ENCODE results near the gene FHL5.
"Not testable (repeated sequence)": the region's sequence is repeated elsewhere in the genome, so short reads cannot be mapped to it uniquely, and the experiment has no call there.

The FHL5 gene

DNA sequence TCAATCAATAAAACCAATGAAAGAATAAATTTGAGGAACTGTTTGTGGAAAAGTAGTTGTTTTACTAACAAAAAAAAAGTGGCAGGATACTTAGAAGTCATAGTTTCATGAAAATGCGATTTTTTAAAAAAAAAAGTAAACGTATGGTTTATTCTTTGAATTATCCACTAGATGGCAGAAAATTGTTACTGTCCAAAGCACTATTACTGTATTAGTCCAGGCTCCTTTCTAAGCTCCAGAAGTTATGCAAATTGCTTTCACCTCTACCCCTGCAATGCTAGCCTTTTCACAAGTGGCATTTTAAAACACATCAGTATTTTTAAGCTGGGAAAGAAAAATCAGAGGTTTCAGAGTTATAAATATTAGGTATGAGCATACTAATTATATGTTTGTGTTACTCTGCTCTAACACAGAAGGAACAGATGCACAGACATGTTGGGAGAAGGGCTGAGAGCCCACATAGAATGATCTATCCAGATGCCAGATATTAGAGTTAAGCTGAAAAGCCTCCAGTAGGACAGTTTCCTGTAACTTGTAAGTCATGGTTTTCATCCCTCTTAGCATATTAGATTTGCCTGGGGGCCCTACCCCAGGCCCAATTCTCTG, 63.9 kb downstream of the FHL5 start:
- H4K20me1 ChIP-seq (ENCODE audit: insufficient read depth, low read length): no peaks in the 10 kb centered on the region
- no peak overlapping the region for H3K27ac ChIP-seq (ENCODE audit: low read length)
- peaks cover 9% of the 10 kb centered on the region for H3K4me1 ChIP-seq (ENCODE audit: low read length)
- TF ChIP-seq CTCF (IDR thresholded peaks at IDR 0.05; ENCODE audit: low read depth, low read length): peak; percentile 45; the same call in 1 of the 2 replicates
- no peak for TF ChIP-seq EZH2phosphoT487 (IDR thresholded peaks at IDR 0.05; ENCODE audit: low read depth)
- no peak overlapping the region for H2AFZ ChIP-seq (ENCODE audit: low read depth, low read length)
- H3K9me3 ChIP-seq (ENCODE audit: insufficient read depth, low read length): no peaks in the 10 kb centered on the region
- H3K9ac ChIP-seq (ENCODE audit: low read length): no peak overlapping the region
- no peak overlapping the region for H3K4me2 ChIP-seq (ENCODE audit: low read length)
- no peaks in the 10 kb centered on the region for H3K27me3 ChIP-seq (ENCODE audit: low read depth, low read length)
- no peaks in the 10 kb centered on the region for H3K79me2 ChIP-seq (ENCODE audit: low read length)
- no peaks in the 10 kb centered on the region for H3K36me3 ChIP-seq (replicated peaks; ENCODE audit: low read depth, low read length)
- no peak overlapping the region for H3K4me3 ChIP-seq (ENCODE audit: low read length)

DNA sequence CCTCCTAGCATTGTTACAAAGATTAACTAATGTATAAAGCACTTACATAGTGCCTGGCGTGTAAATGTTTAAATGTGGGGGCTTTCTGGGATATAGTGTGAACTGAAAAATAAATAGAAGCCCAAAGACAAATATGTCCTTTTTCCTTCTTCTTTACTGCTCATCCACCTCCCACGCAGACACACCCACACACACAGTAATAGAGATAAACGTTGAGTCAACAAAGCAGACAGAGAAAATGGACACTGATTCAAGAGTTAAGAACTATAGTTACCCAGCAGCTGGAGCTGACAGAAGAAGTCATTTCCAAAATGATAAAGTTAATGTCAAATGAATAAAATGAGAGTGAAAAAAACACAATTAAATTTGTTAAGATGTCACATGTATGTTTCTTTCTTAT, 68.3 kb downstream of the FHL5 start:
- H3K27me3 ChIP-seq (ENCODE audit: low read depth, low read length): no peaks in the 10 kb centered on the region
- H3K27ac ChIP-seq (ENCODE audit: low read length): no peak overlapping the region
- H3K4me1 ChIP-seq (ENCODE audit: low read length): no peaks in the 10 kb centered on the region
- H2AFZ ChIP-seq (ENCODE audit: low read depth, low read length): no peak overlapping the region
- H3K4me3 ChIP-seq (ENCODE audit: low read length): no peak overlapping the region
- no peak overlapping the region for H3K9ac ChIP-seq (ENCODE audit: low read length)
- H3K9me3 ChIP-seq (ENCODE audit: insufficient read depth, low read length): no peaks in the 10 kb centered on the region
- H3K79me2 ChIP-seq (ENCODE audit: low read length): no peaks in the 10 kb centered on the region
- H3K36me3 ChIP-seq (replicated peaks; ENCODE audit: low read depth, low read length): no peaks in the 10 kb centered on the region
- H3K4me2 ChIP-seq (ENCODE audit: low read length): no peak overlapping the region
- TF ChIP-seq CTCF (IDR thresholded peaks at IDR 0.05; ENCODE audit: low read depth, low read length) (no peak), EZH2phosphoT487 (IDR thresholded peaks at IDR 0.05; ENCODE audit: low read depth) (no peak)
- no peaks in the 10 kb centered on the region for H4K20me1 ChIP-seq (ENCODE audit: insufficient read depth, low read length)

DNA sequence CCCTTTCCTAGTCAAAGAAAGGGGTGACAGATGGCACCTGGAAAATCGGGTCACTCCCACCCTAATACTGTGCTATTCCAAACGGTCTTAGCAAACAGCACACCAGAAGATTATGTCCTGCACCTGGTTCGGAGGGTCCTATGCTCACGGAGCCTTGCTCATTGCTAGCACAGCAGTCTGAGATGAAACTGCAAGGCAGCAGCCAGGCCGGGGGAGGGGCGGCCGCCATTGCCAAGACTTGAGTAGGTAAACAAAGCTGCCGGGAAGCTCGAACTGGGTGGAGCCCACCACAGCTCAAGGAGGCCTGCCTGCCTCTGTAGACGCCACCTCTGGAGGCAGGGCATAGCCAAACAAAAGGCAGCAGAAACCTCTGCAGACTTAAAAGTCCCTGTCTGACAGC, 75.1 kb downstream of the FHL5 start:
- not testable (repeated sequence) for H3K4me1 ChIP-seq (ENCODE audit: low read length); H3K27ac ChIP-seq (ENCODE audit: low read length); H2AFZ ChIP-seq (ENCODE audit: low read depth, low read length); H3K4me2 ChIP-seq (ENCODE audit: low read length); H4K20me1 ChIP-seq (ENCODE audit: insufficient read depth, low read length); H3K9me3 ChIP-seq (ENCODE audit: insufficient read depth, low read length); H3K79me2 ChIP-seq (ENCODE audit: low read length); H3K27me3 ChIP-seq (ENCODE audit: low read depth, low read length); H3K36me3 ChIP-seq (replicated peaks; ENCODE audit: low read depth, low read length); H3K4me3 ChIP-seq (ENCODE audit: low read length); H3K9ac ChIP-seq (ENCODE audit: low read length)

DNA sequence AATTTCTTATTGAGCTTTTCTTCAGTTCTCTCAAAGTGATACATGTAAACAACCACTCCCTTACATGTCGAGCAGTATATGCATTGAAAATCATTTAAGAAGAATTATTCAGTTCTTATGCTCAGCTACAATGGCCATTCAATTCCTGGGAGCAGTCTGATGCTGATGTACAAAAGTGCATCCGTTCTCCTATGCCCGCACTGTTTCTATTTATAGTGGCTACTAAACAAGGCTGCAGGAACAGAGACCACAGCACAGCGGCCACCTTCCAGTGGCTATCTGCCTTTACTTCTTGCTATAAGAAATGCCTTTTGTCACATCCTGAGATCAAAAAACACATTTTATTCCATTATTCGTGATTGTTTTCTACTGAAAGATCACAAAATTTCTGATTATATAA, 82.2 kb downstream of the FHL5 start:
- no peak overlapping the region for H2AFZ ChIP-seq (ENCODE audit: low read depth, low read length)
- H3K27me3 ChIP-seq (ENCODE audit: low read depth, low read length): no peaks in the 10 kb centered on the region
- TF ChIP-seq CTCF (IDR thresholded peaks at IDR 0.05; ENCODE audit: low read depth, low read length): no peak
- no peaks in the 10 kb centered on the region for H3K9me3 ChIP-seq (ENCODE audit: insufficient read depth, low read length)
- no peaks in the 10 kb centered on the region for H3K79me2 ChIP-seq (ENCODE audit: low read length)
- no peak overlapping the region for H3K27ac ChIP-seq (ENCODE audit: low read length)
- no peaks in the 10 kb centered on the region for H3K36me3 ChIP-seq (replicated peaks; ENCODE audit: low read depth, low read length)
- peaks cover 4% of the 10 kb centered on the region; the same call in 1 of the 2 replicates for H3K4me1 ChIP-seq (ENCODE audit: low read length)
- no peak overlapping the region for H3K9ac ChIP-seq (ENCODE audit: low read length)
- H3K4me3 ChIP-seq (ENCODE audit: low read length): no peak overlapping the region
- no peaks in the 10 kb centered on the region for H4K20me1 ChIP-seq (ENCODE audit: insufficient read depth, low read length)
- H3K4me2 ChIP-seq (ENCODE audit: low read length): peak overlapping the region; percentile 20; the same call in 1 of the 2 replicates

All from OCI-LY3 (cell line).